A549 treated with Hydrocortisone at 1 μM for 4 hours (cell line): ENCODE measurements around the gene PDXP. TPM values are rescaled to one million over a fixed set of nuclear protein-coding genes. Genes with fewer than 3 reads are reported as not detected.

Source experiments
- total RNA-seq: library from RNA; stranded (reverse); fragments of 200-300 nt; extraction: Qiagen RNA extraction; gene quantifications from 5 replicates; pipeline ENCODE4 v1.2.3, GENCODE V29; 2022

The PDXP gene
- 12.8 to 17.5 TPM (median 16.2 TPM) in 5 replicates for total RNA-seq

DNA sequence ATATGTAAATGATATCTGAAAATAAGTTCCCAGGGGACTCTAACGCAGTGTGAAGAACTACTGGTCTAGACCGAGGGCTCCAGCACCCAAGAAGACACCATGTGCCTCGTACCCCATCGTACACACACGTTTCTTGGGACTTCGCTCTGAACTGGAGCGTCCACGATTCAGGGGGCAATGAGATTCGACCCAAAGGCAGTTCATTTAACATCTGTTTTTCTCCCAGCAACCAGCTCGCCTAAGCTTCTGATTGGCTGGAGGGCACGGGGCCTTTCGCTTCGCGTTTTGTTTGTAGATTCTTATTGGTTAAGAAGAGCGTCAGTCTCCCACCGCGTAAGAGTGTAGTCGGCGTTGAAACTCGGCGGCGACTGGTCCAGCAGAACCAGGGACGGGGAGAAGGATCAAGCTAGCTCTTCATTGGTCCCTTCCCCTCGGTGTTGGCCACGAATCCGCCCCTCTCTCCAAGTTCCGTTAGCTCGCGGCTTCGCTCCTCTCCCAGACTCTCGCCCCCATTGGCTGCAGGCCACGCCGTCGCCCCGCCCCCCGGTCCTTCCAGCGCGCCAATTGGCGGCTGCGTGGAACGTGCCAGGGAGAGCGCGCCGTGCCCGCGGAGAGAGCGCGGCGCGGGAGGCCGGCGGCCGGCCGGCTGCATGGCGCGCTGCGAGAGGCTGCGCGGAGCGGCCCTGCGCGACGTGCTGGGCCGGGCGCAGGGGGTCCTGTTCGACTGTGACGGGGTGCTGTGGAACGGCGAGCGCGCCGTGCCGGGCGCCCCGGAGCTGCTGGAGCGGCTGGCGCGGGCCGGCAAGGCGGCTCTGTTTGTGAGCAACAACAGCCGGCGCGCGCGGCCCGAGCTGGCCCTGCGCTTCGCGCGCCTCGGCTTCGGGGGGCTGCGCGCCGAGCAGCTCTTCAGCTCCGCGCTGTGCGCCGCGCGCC lies at the start of gene PDXP:
PDXP (plus strand) TSS at position 591 of the 933 bp plus-strand sequence; CDS start at position 651, 60 bp downstream.

GRCh38 chr22:37639070-37639760 lies 19.3 kb upstream of the PDXP start, which contains the start of gene SH3BP1:
TSS of gene SH3BP1 (plus strand) at chr22:37639669. CDS start at chr22:37639788, 119 bp downstream.

DNA sequence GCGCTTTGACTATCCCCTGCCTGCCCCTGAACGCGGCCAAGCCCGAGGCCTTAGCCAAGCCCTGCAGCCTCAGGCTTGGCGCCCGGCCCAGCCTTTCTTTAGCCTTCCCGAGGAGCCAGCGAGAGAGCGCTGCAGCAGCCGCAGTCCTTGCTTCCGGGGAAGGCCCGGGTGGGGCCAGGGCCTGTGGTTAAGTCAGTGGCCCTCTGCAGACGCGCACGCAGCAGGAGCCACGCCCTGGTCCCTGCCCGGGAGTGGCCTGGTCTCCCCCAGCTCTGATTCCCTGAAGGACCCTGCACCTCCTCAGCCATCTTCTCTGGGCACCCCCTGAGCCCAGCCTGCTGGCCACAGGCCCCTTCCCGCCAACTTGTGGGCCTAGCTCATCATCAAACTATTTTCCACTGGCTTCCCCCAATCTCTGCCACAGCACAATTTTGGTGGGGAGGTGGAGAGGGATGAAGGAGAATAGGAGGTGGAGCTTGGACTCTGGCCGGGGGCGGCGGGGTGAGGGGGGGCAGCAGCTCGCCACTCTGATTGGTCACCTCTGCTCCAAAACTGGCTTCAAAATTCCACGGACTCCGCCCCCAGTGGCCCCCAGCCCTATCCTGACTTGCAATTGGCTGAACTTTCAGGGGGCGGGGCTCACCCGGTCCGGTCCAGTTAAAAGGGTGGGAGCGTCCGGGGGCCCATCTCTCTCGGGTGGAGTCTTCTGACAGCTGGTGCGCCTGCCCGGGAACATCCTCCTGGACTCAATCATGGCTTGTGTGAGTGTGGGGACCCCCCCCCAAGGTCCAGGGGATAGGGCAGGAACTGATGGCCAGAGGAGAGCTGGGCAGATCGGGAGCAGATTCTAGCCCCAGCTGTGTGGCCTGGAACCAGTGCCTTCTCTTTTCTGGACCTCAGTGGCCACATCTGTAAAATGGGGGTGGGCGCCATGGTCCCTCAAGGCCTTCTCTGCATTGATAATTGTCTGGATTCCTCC lies 16.7 kb downstream of the PDXP start, which contains the start of gene LGALS1:
LGALS1 (plus strand) TSS at position 686 of the 979 bp plus-strand sequence; CDS start at position 753, 67 bp downstream.

DNA sequence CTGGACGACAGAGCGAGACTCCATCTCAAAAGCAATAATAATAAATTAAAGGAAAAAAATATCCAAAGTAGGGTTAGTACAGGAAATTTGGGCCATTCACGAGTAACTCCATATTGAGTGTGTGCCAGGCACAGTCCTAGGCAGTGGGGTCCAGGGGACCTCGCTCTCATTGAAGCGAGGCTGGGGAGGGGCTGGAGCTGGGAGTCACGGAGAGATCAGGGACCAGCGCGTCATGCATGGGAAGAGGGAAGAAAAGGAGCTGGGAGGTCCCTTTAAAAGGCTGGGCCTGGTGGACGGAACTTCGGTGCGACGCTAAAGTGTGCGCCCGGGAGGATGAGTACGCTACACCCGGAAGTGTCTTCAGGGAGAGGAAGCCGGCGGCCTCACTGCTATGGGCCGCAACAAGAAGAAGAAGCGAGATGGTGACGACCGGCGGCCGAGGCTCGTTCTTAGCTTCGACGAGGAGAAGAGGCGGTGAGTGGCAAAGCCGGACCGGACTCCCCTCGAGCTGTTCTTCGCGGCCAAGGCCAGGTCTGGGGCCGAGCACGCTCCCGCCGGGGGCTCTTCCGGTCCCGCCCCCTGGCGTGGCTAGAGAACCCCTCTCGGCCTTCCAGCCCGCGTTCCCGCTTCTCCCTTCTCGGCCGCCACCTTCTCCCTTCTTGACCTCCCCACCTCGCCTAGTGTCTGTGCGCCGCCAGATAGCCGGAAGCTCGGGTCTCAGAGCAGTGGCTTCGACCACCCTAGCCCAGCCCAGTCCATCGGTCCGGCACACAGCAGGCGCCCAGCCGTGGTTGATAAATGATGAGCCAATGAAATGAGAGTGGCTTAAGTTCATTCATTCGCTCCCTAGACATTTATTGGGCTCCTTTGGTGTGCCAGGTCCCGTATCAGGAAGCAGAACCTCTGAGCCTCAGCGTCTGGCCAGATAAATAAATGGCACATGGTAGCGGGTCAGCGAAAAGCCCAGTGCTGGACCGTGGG lies 27.8 kb downstream of the PDXP start, which contains the start of gene NOL12:
NOL12 (plus strand) TSS at position 342 of the 981 bp plus-strand sequence; CDS start at position 392, 50 bp downstream.

GRCh38 chr22:37696657-37697537 lies 38.4 kb downstream of the PDXP start, which contains the start of gene TRIOBP:
TSS of gene TRIOBP (plus strand) at chr22:37697048. CDS start at chr22:37701366, 4,318 bp downstream.

Other genes with a start within 250 kb of the PDXP start
- 5.8 to 6.7 TPM (median 6.2 TPM) in 5 replicates for gene ELFN2, start 231.2 kb upstream of the PDXP start, total RNA-seq
- 0.70 to 2.6 TPM (median 1.6 TPM) in 5 replicates for gene MFNG, start 172.3 kb upstream of the PDXP start, total RNA-seq
- gene CARD10, start 139.3 kb upstream of the PDXP start, total RNA-seq = 26.3 to 31.6 TPM (median 30.6 TPM) in 5 replicates
- 24.7 to 33.4 TPM (median 31.0 TPM) in 5 replicates for gene CDC42EP1, start 98.2 kb upstream of the PDXP start, total RNA-seq
- gene LGALS2, start 78.6 kb upstream of the PDXP start, total RNA-seq = 0.22 to 0.28 TPM (median 0.23 TPM) in 3 of 5 replicates, not detected in the others
- gene GGA1, start 49.9 kb upstream of the PDXP start, total RNA-seq = 19.6 to 22.4 TPM (median 22.0 TPM) in 5 replicates
- gene SH3BP1, start 19.1 kb upstream of the PDXP start, total RNA-seq = 1.3 to 2.0 TPM (median 1.8 TPM) in 5 replicates
- gene LGALS1, start 16.9 kb downstream of the PDXP start, total RNA-seq = 1,132 to 1,345 TPM (median 1,296 TPM) in 5 replicates
- gene NOL12, start 27.6 kb downstream of the PDXP start, total RNA-seq = 23.6 to 28.3 TPM (median 26.4 TPM) in 5 replicates
- gene TRIOBP, start 38.3 kb downstream of the PDXP start, total RNA-seq = 28.2 to 37.4 TPM (median 34.9 TPM) in 5 replicates
- 2.8 to 4.3 TPM (median 3.2 TPM) in 5 replicates for gene GCAT, start 149.2 kb downstream of the PDXP start, total RNA-seq
- gene GALR3, start 164.7 kb downstream of the PDXP start, total RNA-seq = not detected in 5 replicates
- gene ANKRD54, start 185.6 kb downstream of the PDXP start, total RNA-seq = 18.6 to 24.2 TPM (median 22.0 TPM) in 5 replicates
- 259 to 295 TPM (median 283 TPM) in 5 replicates for gene EIF3L, start 190.7 kb downstream of the PDXP start, total RNA-seq
- gene MICALL1, start 247.6 kb downstream of the PDXP start, total RNA-seq = 17.4 to 21.6 TPM (median 20.8 TPM) in 5 replicates